Astrocyte of the spinal cord (primary cell): ENCODE results near the gene POLR1E.

Experiments used
- DNase-seq: peaks from one replicate; pipeline ENCODE4 v3.0.0; 2011; ENCODE audit warnings: low read depth, low spot score
- H3K4me3 ChIP-seq: 2 replicates; pipeline ENCODE4 v1.5.1; 2011; ENCODE audit warnings: low read depth, mild to moderate bottlenecking, low read length, moderate library complexity
- in situ Hi-C: cut with HindIII; loops from 2 replicates; pipeline ENCODE4 v1.10.0; 2017; ENCODE audit warnings: low sequenced_read_pairs
- TF ChIP-seq, protein P1 (sequence below): IDR thresholded peaks from 2 replicates; pipeline ENCODE4 v1.5.1; 2012; ENCODE audit warnings: low read depth, mild to moderate bottlenecking, low read length, inconsistent platforms

Gene POLR1E

GRCh38 chr9:37528652-37529471 lies 43.1 kb downstream of the POLR1E start:
- in situ Hi-C loops = no loop called here
- no peak overlapping the region for H3K4me3 ChIP-seq
- DNase-seq = peak; percentile 50
- TF ChIP-seq, protein P1, sequence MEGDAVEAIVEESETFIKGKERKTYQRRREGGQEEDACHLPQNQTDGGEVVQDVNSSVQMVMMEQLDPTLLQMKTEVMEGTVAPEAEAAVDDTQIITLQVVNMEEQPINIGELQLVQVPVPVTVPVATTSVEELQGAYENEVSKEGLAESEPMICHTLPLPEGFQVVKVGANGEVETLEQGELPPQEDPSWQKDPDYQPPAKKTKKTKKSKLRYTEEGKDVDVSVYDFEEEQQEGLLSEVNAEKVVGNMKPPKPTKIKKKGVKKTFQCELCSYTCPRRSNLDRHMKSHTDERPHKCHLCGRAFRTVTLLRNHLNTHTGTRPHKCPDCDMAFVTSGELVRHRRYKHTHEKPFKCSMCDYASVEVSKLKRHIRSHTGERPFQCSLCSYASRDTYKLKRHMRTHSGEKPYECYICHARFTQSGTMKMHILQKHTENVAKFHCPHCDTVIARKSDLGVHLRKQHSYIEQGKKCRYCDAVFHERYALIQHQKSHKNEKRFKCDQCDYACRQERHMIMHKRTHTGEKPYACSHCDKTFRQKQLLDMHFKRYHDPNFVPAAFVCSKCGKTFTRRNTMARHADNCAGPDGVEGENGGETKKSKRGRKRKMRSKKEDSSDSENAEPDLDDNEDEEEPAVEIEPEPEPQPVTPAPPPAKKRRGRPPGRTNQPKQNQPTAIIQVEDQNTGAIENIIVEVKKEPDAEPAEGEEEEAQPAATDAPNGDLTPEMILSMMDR = no peak

DNA sequence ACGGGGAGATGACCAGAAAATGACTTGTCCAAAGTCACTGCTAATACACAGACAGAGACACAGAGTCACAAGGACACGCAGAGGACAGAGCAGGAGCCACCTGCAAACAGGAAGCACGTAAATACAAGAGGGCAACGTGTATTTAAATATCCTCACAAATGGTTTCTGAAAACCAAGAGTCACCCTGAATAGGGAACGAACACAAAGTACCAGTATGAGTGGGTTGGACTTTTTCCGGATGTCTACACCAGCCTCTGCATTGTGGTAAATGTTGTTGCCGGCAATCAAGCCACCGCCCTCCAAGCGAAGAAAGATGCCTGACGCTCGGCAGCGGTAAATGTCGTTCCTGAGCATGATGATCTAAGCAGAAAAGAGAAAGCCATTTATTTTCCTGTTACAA lies 46.0 kb downstream of the POLR1E start:
- no peak for DNase-seq
- H3K4me3 ChIP-seq = no peak overlapping the region
- in situ Hi-C loops = no loop called here
- TF ChIP-seq, protein P1 = no peak

DNA sequence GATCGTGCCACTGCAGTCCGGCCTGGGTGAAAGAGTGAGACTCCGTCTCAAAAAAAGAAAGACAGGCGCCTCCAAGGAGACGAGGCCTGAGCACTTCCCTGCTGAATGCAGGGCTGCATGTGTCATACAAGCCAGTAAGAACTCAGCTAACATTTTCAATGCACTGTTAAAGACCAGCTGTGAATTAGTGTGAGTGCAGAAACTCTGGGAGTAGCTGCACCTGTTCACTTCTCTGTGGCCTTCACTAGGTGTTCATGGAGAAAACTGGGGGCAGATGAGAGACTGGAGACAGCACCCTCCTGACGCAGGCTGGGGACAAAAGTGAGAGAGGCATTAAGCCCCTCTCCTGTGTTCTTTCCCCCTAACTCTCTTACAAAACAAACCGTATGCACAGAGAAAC lies 48.7 kb downstream of the POLR1E start:
- DNase-seq = no peak
- in situ Hi-C loops = no loop called here
- TF ChIP-seq, protein P1 = no peak
- no peak overlapping the region for H3K4me3 ChIP-seq

DNA sequence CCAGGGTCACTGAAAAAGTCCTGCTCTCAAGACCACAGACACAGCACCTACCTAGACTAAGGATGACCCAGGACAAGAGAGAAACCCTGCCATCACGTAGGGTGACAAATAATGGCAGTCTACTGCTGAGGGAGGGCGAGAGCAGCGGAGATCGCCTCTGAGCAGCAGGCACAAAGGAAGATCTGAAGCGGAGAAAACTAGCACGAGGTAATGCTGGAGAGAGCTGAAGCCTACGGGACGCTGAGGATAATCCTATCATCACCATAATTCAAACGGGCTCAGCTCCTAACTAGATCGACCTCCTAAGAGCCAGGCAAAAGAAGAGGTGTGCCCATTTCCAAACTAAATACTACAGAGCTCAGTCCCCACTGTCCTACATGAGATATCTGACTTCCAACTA lies 49.2 kb downstream of the POLR1E start:
- H3K4me3 ChIP-seq = no peak overlapping the region
- no peak for DNase-seq
- TF ChIP-seq, protein P1 = no peak
- in situ Hi-C loops = no loop called here

DNA sequence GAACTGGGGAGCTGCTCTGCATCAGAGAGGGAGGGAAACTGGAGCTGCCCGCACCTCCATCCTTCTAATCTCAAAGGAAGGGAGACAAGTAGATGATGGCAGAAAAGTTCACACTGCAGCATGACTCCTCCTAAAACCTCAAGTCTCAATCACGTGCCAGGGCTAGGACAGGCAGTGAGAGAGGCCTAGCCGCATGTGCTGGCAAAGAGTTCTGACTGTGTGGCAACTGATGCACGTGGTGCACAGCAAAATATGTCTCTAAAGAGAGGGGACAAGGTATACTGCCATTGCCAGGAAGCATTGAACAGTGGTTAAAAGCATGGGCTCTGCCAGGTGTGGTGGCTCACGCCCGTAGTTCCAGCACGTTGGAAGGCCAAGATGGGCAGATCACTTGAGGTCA lies 52.4 kb downstream of the POLR1E start:
- DNase-seq = no peak
- H3K4me3 ChIP-seq = no peak overlapping the region
- in situ Hi-C loops = no loop called here
- TF ChIP-seq, protein P1 = no peak

GRCh38 chr9:37539634-37540033 lies 53.9 kb downstream of the POLR1E start:
- no peak overlapping the region for H3K4me3 ChIP-seq
- TF ChIP-seq, protein P1 = no peak
- no peak for DNase-seq
- in situ Hi-C loops = no loop called here
